Small intestine (tissue), 7 donors: ENCODE data around the gene NALCN. TPM values are rescaled to one million over a fixed set of nuclear protein-coding genes. Genes with fewer than 3 reads are reported as not detected.

ENCODE experiments used
- DNase-seq, 2 donors: peaks; one replicate each; pipeline versions ENCODE4 v3.0.0 to v3.0.0-alpha.2; 2013
- FAIRE-seq: peaks from 2 replicates; lab custom pipeline; 2012; peaks lifted over from hg19 to GRCh38; lab: Jason Lieb, UNC
- H3K27ac ChIP-seq, 3 donors: one replicate each; pipeline ENCODE4 v1.5.1; 2013; ENCODE audit warnings: low read length in 2 of 3, mild to moderate bottlenecking in 2 of 3, control low read depth in 1 of 3, inconsistent platforms in 1 of 3, low read depth in 1 of 3, moderate library complexity in 1 of 3
- H3K27me3 ChIP-seq, 3 donors: one replicate each; pipeline ENCODE4 v1.6.1; 2013; ENCODE audit warnings: low read length in 3 of 3, inconsistent platforms in 1 of 3; ENCODE audit not compliant: control insufficient read depth in 3 of 3, insufficient read depth in 3 of 3
- H3K36me3 ChIP-seq, 3 donors: one replicate each; pipeline ENCODE4 v1.6.1; 2013; ENCODE audit warnings: low read length in 3 of 3, inconsistent platforms in 1 of 3, low read depth in 1 of 3, mild to moderate bottlenecking in 1 of 3, moderate library complexity in 1 of 3; ENCODE audit not compliant: control insufficient read depth in 3 of 3, insufficient read depth in 2 of 3
- H3K4me1 ChIP-seq, 3 donors: one replicate each; pipeline ENCODE4 v1.6.1; 2013; ENCODE audit warnings: low read length in 2 of 3, inconsistent platforms in 1 of 3, low read depth in 1 of 3, mild to moderate bottlenecking in 1 of 3, moderate library complexity in 1 of 3; ENCODE audit not compliant: control insufficient read depth in 3 of 3, insufficient read depth in 2 of 3
- H3K4me3 ChIP-seq, 3 donors: one replicate each; pipeline ENCODE4 v1.5.1; 2013; ENCODE audit warnings: low read length in 3 of 3, control low read depth in 1 of 3, inconsistent platforms in 1 of 3, low read depth in 1 of 3, mild to moderate bottlenecking in 1 of 3, moderate library complexity in 1 of 3
- H3K9me3 ChIP-seq, 2 donors: one replicate each; pipeline ENCODE4 v1.6.1; 2013; ENCODE audit warnings: low read depth in 1 of 2, low read length in 1 of 2; ENCODE audit not compliant: control insufficient read depth in 2 of 2, insufficient read depth in 1 of 2
- WGBS, 3 donors: extraction: QIAGEN DNeasy Blood & Tissue Kit; methylation state at CpG; one replicate each; pipeline ENCODE4 v1.1.7; 2013; 5-methylcytosine and 5-hydroxymethylcytosine counted together
- polyA plus RNA-seq, 4 donors: library from polyadenylated mRNA; stranded (reverse) in 3 of 4; unstranded in 1 of 4; fragments of 200-250 nt in 3 of 4; fragments of 120-200 nt in 1 of 4; gene quantifications; one replicate each; pipeline versions ENCODE4 v1.2.1 to v1.2.3, GENCODE V29; 2013
- donor health status: healthy with polysubstance abuse.
- donor health status: control.
- donor health status: control.
- donor health status: Bipolar disorder and iron deficiency.
- donor health status: healthy.

The NALCN gene
- polyA plus RNA-seq, 4 donors, result 0.13 to 0.46 TPM; not detected in 2

DNA sequence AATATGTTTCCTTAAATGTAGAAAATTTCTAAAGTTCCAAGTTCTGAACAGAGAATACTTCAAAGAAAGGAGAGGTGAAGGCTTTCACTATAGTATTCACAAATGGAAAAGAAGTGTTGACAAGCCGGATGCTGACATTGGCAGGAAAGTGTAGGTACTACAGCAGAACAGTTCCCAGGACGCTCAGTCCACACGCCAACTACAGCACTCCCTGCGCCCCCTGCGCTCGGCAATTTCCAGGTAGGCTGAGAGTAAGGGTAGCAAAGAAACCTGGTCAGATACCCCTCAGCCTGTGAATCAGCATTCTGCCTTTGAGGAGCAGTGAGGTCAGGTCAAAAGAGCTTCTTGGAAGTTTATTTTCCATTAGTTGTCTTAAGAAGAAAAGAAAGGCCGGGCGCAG, 115.3 kb downstream of the NALCN start:
- DNase-seq, result no peak
- no peak overlapping the region for H3K27ac ChIP-seq
- no peaks in the 10 kb centered on the region for H3K27me3 ChIP-seq
- WGBS, 3 donors, result 84 to 89% (median 87%) methylated on average over 8 of the region's 8 CpGs
- H3K36me3 ChIP-seq, result no peaks in the 10 kb centered on the region
- peaks cover 0 to 1% of the 10 kb centered on the region in 2 donors for H3K9me3 ChIP-seq
- FAIRE-seq, result no peak
- no peaks in the 10 kb centered on the region for H3K4me1 ChIP-seq
- no peak overlapping the region for H3K4me3 ChIP-seq

DNA sequence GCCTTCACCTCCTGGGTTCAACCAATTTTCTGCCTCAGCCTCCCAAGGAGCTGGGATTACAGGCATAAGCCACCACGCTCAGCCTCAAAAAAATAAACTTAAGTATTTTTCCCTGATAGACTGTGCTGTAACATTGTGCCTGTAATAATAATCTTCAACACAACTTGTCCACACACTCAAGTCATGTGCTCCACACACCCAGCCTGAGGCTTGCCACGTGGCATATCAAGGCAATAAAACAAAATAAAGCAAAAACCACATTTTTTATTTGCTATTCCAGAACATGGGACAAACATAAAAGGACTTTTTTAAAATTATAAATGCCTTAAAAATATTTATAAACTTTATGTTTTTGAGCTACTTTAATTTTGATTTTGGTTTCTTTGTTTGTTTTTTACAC, 115.8 kb downstream of the NALCN start:
- no peak for FAIRE-seq
- DNase-seq, result no peak
- Histone ChIP-seq H3K9me3 (no peaks in the 10 kb centered on the region), H3K4me1 (no peaks in the 10 kb centered on the region), H3K27ac (no peak overlapping the region), H3K4me3 (no peak overlapping the region), H3K27me3 (no peaks in the 10 kb centered on the region), H3K36me3 (no peaks in the 10 kb centered on the region)
- 41 to 57% (median 45%) methylated on average over 2 of the region's 2 CpGs for WGBS, 3 donors

DNA sequence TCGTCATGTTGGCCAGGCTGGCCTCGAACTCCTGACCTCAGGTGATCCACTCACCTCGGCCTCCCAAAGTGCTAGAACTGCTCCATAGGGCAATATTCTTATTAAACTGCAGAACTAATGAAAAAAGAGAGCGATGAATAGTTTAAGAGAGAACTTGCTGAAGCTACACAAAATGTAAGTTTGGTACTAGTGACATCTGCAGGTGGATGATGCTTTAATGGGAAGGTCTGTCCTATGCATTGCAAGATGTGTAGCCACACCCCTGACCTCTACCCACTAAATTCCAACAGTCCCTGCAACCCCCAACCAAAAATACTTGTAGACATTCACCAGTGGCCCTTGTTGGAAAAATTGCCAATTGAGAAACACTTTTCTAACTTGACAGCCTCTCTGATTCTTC, 117.8 kb downstream of the NALCN start:
- Histone ChIP-seq H3K27me3 (no peaks in the 10 kb centered on the region), H3K27ac (no peak overlapping the region), H3K4me1 (no peaks in the 10 kb centered on the region), H3K36me3 (no peaks in the 10 kb centered on the region), H3K4me3 (no peak overlapping the region), H3K9me3 (no peaks in the 10 kb centered on the region)
- no peak for FAIRE-seq
- no peak for DNase-seq
- 82 to 87% (median 85%) methylated on average over 4 of the region's 4 CpGs for WGBS, 3 donors

DNA sequence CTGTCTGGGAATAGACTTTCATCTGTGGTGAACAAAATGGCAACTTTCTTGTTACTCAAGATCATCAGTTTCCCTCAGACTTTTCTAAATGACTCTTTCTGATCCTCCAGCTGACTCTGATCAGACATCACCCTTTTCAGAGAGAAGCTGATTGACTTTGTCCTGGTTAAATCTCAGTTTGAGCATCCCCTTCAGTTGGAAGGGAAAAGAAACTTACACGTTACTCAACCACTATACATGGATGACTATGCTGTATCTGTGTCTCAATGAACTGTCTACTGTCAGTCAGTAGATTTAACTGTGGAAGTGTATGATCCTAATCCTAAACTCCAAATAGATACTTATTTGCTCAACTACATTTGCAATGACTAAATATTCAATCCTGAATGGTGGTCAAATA, 118.5 kb downstream of the NALCN start:
- 83 to 97% (median 91%) methylated on average over 1 of the region's 1 CpG for WGBS, 3 donors
- H3K4me1 ChIP-seq, result no peaks in the 10 kb centered on the region
- H3K27ac ChIP-seq, result no peak overlapping the region
- FAIRE-seq (no peak), DNase-seq (no peak)
- H3K27me3 ChIP-seq, result no peaks in the 10 kb centered on the region
- H3K4me3 ChIP-seq, result no peak overlapping the region
- H3K36me3 ChIP-seq, result no peaks in the 10 kb centered on the region
- no peaks in the 10 kb centered on the region for H3K9me3 ChIP-seq

DNA sequence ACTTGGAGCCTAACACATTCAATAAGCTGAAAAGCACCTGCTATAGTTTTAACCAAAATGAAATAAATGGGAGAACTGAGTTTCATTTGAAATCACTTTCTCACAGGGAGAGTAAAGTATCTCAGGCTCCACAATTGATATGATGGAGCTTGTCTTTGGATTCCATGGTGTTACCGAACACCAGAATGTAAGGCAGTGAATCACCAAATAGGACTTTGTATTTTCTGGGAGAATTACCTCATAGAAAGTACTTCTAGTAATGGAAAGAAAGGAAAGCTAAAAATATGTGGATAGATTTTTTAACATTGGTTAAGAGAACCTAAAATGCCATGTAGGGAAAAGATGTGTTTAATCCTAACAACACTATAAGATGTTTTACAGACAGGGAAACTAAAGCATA, 123.6 kb downstream of the NALCN start:
- no peaks in the 10 kb centered on the region for H3K27me3 ChIP-seq
- DNase-seq (no peak), FAIRE-seq (no peak)
- no peaks in the 10 kb centered on the region for H3K36me3 ChIP-seq
- 78 to 90% (median 85%) methylated on average over 1 of the region's 1 CpG for WGBS, 3 donors
- no peak overlapping the region for H3K4me3 ChIP-seq
- no peak overlapping the region for H3K27ac ChIP-seq
- no peaks in the 10 kb centered on the region for H3K4me1 ChIP-seq
- H3K9me3 ChIP-seq, result no peaks in the 10 kb centered on the region

DNA sequence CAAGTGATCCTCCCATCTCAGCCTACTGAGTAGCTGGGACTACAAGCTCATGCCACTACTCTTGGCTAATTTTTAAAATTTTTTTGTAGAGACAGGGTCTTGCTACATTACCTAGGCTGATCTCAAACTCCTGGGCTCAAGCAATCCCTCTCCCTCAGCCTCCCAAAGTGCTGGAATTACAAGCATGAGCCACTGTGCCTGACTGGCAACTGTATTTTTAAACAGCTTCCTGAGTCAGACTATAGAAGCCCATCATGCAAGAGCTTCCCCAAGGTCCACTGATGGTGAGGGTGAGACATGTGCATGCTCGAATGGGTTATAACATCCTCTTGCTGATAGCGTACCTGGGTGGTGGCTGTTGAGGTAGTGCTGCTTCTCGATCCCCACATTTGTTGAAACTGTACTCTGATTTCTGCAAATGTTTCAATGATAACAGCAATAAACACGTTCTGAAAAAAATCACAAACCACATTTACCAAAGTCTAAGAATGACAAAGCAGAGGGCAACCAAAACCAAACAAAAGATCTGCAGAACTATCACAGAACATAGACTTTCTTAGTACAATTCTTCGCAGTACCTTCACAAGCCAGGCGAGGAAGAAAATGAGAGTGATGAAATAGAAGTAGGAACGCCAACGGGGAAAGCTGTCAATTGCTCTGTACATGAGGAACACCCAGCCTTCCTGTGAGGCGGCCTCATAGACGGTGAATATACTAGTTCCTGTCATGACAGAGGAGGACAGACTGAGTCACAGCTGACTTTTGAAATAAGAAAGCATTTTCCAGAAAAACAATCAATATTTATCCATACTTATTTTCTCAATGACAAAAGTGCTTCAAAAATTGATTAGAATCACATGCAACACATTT, 124.4 kb downstream of the NALCN start:
- H3K27me3 ChIP-seq, result no peaks in the 10 kb centered on the region
- DNase-seq (no peak), FAIRE-seq (no peak)
- no peak overlapping the region for H3K27ac ChIP-seq
- 75 to 78% (median 76%) methylated on average over 10 of the region's 10 CpGs for WGBS, 3 donors
- H3K9me3 ChIP-seq, result no peaks in the 10 kb centered on the region
- no peaks in the 10 kb centered on the region for H3K36me3 ChIP-seq
- H3K4me1 ChIP-seq, result no peaks in the 10 kb centered on the region
- H3K4me3 ChIP-seq, result no peak overlapping the region

DNA sequence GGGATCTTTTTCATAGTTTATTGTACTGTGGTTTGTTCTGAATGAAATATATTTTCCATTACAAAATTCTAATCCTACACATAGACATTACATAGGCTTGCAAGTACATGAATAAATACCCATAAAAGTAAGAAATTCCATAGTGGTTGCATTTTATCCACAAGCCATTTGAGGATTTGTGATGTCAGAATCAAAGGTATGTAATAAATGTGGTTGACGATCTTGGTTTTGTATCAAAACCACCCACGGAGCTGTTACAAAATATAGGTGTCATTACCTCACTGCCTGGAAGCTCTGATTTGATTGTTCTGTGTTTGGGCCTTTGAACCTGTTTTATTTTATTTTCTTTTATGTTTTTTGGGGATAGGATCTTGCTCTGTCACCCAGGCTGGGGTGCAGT, 125.1 kb downstream of the NALCN start:
- FAIRE-seq, result no peak
- Histone ChIP-seq H3K36me3 (no peaks in the 10 kb centered on the region), H3K9me3 (no peaks in the 10 kb centered on the region), H3K27ac (no peak overlapping the region), H3K27me3 (no peaks in the 10 kb centered on the region), H3K4me1 (no peaks in the 10 kb centered on the region), H3K4me3 (no peak overlapping the region)
- WGBS, 3 donors, result 73 to 92% (median 88%) methylated on average over 2 of the region's 2 CpGs
- no peak for DNase-seq

DNA sequence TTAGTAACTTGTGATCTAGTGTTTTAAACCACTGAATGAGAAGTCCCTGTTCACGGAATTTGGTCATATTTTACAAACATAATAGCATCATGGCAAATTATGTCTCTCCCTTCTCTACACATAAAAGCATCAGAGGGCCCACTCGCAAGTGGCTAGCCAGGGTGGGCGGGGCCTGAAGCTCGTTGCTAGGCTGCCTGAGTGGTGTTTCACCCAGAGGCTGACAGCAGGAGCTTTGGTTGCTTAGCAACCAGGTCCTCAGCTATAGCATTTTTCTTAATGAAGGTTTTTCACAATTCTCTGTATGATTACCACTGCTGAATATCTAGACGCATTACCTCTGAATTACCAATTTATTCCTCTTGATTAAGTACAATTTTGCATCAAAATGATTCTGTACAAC, 126.5 kb downstream of the NALCN start:
- 12 to 19% (median 13%) methylated on average over 5 of the region's 5 CpGs for WGBS, 3 donors
- Histone ChIP-seq H3K4me1 (no peaks in the 10 kb centered on the region), H3K4me3 (no peak overlapping the region), H3K9me3 (no peaks in the 10 kb centered on the region), H3K27ac (no peak overlapping the region), H3K27me3 (no peaks in the 10 kb centered on the region), H3K36me3 (no peaks in the 10 kb centered on the region)
- FAIRE-seq (no peak), DNase-seq (peak; percentile 6 to 13)

DNA sequence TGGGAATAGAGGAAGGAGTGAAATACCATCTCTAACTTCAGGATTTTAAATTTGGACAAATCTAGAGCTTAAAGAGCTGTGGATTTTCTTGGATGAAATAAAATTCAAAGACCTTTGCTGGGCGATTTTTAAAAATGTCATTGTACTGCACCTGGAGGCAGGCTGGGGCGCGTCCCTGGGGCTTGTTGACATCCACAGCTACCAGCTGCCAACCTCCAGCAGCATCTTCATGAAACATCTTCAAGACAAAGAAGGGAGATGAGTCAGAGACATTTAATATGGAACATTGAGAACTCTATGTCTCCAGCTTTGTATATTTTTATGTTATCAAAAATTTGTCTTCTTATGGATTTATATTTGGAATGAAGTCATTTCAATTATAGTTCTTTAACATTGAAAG, 132.5 kb downstream of the NALCN start:
- 73 to 87% (median 81%) methylated on average over 3 of the region's 3 CpGs for WGBS, 3 donors
- Histone ChIP-seq H3K36me3 (no peaks in the 10 kb centered on the region), H3K27ac (no peak overlapping the region), H3K4me3 (no peak overlapping the region), H3K27me3 (no peaks in the 10 kb centered on the region), H3K9me3 (no peaks in the 10 kb centered on the region), H3K4me1 (no peaks in the 10 kb centered on the region)
- DNase-seq (no peak), FAIRE-seq (no peak)
